Activated T-cell treated with anti-CD3 and anti-CD28 coated beads for 24 hours (primary cell): ENCODE results near the gene KIF26B.

Source experiments
- DNase-seq: peaks from one replicate; pipeline ENCODE4 v3.0.0-alpha.2; 2020; ENCODE audit warnings: low read depth

KIF26B gene

DNA sequence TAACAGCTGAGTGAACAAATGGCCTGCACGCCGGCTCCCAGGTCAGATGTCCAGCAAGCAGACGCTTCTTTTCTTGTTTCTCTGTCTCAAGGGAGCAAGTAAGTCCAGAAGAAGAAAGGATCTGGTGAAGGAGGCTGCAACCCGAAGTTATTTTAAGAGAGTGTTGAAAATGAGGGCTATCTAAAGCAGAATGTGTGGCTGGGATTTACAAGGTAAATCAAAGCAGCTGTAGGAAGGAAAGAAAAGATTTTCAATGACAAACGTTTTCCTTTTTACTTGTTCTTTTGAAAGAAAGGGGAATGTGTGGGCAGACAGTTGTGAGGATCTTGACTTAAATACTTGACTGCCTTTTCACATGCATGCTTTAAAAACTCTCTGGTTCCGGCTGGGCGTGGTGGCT is 311.5 kb downstream of the KIF26B start:
- no peak for DNase-seq

DNA sequence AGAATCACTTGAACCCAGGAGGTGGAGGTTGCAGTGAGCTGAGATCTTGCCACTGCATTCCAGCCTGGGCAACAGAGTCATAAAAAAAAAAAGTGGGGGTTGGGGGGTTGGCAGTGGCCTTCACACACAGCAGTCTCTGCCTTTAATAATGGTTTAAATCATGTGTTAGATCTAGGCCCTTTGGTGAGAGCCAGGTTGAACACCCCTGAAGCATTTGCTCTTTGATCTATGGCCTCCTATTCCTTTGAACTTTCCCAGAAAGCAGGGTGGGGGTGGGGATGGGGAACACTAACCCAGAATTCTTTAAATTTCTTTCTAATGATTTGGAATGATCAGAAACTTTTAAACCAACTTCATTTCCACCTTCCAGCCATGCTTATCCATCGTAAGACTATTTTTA is 313.0 kb downstream of the KIF26B start:
- DNase-seq: no peak

DNA sequence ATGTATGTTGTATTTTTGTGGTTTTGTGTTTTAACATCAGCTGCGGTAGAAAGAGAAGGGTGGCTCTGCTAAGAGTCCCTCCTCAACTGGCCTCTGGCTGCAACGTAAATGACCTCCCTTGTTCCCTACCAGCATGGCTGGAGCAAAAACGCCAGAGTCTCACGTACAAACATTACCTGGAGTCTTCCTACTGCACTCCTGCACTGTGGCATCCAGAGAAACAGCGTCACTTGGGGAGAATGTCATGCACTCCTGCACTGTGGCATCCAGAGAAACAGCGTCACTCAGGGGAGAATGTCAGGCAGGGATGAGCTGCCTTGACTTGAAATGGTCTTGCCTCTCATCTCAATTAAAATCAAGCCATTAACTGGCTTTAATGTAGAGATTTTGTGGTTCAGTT is 314.2 kb downstream of the KIF26B start:
- no peak for DNase-seq

DNA sequence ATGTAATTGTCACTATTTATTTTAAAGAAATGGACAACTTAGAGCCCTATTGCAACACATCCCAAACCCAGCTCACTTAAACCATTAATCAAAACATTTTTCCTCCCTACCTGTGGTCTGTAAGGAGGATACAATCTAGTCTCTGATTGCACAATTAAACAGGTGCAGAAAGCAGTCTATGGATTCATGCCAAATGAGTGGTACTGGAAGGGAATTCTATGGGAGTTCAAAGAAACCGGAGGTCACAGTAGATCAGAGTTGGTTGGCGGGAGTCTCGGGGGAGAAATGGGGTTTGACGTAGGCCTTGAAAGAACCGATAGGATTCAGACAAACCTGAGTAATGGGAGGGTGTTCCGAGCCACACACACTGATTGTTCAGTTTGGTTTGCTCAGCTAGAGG is 314.9 kb downstream of the KIF26B start:
- no peak for DNase-seq

DNA sequence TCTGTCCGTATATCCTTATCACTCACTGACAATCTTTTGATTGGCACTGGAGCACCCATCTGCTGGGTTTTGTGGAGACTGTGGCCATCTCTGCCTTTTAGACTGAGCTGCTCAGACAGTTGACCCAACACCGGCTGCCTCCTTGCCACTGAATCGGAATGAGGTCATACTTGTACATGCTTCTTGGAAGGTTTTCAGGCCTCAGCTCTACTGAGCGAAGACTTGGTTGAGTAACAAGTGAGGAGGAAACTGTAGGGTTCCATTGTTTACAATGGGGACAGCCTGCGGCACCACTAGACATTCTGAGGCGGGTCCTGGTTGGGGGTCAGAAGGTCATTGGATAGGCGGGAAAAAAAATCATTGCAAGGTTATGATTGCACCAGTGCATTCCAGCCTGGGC is 320.3 kb downstream of the KIF26B start:
- DNase-seq: no peak

DNA sequence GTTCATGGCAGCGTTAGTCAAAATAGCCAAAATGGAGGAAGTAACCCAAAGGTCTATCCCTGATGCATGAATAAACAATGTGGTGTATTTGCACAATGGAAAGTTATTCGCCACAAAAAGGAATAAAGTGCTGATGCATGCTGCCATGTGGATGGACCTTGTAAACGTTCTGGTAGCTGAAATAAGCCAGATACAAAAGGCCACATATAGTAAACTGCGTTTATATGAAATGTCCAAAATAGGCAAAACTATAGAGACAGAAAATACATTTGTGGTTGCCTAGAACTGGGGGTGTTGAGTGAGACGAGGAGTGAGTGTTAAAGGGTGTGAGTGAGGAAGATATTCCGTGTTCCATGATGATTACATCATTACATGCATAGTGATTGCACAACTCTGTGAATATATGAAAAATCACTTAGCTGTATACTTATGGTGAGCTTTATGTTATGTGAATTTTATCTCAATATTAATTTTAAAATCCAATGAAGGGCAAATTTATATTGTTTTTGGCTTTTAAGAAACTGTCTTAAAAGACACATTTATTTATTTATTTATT is 321.3 kb downstream of the KIF26B start:
- DNase-seq: no peak

DNA sequence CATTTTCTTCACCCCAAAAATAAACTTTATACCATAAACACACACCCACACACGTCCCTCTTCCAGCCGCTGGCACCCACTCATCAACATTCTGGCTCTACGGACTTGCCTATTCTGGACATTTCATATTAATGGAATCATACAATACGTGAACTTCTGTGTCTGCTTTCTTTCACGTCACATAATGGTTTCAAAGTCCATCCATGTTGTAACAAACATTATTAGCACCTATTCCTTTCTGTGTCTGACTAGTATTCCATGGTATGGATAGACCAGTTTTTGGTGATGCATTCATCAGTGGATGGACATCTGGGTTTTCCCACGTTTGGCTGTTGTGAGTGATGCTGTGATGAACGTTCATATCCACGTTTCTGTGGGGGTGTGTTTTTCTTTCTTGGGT is 323.2 kb downstream of the KIF26B start:
- DNase-seq: no peak

DNA sequence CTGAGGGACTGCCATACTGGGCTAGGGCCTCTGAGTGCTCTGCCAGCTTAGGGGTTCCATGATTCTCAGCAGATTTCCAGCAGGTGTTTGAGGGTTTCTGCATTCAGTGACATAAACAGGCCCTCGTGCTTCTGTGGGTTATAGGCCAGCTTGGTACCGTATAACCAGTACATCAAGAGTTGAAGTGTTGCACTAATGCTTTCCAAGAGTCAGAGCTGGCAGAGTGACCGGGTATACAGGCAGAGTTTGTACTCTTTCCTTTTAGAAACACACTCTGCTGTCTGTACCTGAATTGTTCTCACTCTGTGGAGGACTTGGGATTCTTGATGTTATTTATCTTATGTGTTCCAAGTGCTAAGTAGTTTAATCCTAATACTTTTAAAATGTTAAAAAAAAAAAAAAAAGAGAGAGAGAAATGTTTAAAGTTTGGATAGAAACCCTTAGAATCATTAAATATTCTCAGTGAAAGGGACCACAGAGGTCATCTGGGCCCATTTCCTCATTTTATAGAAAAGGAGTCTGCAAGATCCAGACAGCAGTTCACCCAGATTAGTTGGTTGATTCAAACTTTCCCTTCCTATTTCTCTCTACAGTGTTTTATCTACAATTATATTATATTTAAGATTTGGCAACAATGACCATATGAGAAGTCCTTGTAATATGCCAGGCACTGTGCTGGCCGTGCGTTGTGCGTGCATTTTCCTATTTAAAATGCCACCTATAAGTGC is 325.8 kb downstream of the KIF26B start:
- DNase-seq: no peak

DNA sequence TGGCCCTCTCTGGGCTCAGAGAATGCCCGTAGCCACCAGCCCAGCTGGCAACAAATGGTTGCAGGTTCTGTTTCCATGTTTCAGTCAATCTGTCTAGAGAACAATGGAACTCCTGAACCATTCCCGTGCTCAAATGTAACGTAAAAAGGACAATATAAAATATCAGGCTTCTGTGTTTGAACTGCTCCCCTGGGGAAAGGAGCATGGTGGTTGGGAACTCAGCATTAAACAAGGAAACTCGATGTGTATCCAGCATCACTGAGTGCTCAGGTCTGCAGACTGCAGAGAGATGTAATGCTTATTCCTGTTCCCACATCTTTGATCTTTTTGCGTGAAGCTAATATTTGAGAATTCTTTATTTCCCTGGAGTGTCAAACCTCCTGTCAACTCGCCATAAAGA is 326.5 kb downstream of the KIF26B start:
- no peak for DNase-seq

DNA sequence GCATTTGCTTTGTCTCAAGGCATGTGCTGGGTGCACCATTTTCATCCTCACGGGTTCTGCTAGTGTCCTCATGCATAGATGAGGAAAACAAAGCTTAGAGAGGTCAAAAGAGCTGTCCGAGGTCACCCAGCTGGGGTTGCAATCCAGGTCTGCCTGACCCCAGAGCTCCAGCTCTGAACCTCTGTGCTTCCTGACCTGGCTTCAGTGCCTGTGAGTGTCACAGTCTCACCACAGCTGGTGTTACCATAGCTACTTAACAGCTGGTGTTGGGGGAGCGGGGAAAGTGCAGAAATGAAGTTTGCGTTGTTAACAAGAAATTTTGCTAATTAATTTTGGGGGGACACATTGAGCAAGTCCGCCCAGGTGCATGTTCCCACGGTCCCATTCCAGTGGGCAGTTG is 328.5 kb downstream of the KIF26B start:
- no peak for DNase-seq

DNA sequence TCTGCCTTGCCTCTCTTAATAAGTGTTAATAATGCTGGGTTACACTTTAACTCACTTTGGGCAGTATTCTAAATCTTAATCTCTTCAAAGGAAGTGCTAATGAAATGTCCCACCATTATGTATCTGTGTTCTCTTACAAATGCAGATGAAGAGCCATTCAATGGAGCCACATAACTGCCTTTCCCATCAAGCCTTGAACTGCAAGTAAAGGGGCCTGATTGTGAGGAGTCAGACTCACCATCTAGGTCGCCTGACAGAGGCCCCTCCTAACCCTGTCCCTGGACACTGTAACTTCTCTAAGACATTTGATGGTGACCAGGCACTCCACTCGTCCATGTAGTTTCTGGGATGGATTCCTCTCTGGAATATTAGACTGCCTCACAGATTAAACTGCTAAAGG is 329.4 kb downstream of the KIF26B start:
- DNase-seq: no peak

DNA sequence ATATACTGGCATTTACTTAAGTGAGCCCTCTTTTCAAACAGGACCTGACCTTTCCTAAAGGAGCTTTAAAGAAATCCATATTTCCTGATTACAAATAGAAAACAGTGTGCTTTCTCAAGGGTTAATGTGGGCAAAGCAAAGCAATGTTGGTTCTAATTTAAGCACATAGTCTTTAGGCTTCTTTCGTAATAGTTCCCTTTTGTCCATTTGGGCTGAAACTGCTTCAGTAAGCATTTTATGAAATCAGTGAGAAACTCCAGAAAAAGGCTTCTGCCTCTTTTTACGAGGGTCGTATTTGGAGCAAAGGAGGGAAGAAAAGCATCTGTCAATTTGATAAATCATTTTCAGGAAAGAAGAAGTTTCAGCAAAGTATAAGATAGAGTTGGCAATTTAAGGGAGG is 331.2 kb downstream of the KIF26B start:
- no peak for DNase-seq

DNA sequence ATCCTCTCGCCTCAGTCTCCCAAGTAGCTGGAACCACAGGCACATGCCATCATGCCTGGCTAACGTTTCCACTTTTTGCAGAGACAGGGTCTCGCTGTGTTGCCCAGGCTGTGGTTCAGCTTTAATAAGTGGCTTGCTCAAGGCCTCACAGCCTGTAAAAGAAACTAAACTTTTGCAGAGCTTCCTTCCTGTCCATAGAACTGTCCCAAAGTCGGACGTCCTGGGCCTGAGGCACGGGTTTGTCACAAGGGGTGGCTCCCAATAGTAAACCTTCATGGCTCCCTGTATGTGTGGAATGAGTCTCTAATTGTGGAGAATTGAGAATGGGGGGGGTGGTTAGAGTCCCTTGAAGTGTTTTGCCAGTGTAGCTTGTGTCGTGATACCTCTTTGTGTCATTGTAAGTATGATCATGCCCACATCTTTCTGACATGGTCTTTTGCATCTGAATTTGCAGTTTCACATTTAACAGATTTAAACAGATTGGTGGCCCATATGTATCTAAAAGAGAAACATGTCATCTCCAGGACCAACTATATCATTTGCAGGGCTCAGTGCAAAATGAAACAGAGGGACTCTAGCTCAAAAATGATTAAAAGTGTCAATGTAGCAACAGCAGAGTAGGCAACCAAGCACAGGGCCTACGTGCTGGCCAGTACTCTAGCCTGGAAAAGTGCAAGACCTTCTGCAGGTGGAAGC is 332.1 kb downstream of the KIF26B start:
- DNase-seq: no peak

DNA sequence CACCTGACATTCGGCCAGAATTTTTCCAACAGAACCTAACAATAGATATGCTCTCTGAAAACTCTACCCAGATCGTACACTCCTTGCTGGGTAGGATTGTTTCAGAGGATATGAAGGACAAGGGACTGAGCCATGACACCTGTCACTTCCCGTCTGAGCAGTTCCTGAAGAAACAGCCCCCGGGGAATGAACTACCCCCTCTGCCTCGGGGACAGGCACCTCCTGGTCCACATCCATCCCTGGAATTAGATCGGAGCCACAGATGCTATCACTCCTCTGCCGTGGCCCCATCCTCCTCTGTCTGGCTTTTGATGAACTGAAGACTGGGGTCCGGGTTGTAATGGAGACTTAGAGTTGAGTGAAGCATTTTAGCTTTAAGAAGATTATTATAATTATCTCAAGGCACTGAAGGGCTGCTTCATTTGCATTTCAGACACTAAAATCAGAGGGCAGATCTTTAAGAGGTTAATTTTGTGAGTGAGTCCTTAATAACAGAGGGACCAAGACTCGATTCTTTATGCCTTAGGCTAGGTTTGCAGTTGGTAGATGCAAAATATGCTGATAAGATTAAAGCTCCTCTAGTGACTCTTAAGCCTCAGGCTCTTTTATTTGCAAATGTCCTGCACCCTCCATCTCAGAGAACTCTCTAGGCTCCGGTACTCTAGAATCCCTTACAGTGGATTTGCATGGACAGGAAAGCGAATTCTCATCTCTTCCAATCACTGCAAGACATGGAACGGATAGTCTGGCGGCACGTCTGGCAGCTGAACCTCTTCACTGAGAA is 333.8 kb downstream of the KIF26B start:
- no peak for DNase-seq

DNA sequence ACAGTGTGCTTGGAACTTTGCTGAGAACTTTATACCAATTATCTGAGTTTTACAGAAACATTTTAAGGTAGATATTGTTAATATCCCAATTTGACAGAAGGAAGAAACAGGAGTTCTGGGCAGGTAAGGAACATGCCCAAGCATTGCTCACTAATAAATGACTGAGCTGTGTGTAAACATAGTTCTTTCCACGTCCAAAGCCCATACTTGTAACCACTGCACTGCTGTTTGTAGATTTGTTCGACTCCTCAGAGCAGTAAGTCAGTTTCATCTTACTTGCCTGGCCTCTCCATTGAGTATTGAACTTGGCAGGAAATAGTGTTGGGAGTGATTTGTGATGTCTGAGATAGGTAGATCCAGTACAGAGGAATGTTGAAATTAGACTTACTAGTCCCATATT is 335.1 kb downstream of the KIF26B start:
- no peak for DNase-seq

DNA sequence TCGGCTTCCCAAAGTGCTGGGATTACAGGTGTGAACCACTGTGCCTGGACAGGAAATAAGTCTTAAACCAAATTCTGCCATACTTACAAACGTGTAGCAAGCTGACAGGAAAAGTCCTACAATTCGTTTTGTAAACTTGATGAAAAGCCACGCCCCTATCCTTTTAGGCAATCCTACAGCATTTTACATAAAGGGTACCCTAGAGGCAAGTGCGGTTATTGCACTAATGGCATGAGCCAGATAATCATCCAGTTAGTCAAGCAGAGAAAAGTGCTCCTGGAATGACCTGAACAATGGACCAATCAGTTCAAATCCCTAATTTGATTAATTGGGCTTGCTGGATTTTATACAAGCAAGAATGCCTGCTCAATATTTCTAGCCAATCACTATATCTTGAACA is 338.2 kb downstream of the KIF26B start:
- no peak for DNase-seq

DNA sequence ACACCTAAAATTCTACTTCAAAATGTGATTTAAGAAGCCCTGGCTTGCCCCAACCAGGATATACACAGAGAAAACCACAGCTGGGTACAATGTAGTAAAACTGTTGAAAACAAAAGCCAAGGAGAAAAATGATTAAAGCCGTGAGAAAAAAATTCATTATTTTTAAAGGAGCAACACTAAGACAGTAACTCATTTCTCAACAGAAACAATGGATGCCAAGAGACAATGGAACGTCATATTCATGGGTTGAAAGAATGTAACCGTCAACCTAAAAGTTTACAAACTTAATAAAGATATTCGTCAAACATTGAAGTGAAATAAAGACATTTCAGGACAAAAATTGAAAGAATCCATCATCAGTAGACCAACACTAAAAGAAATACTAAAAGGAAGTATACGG is 340.9 kb downstream of the KIF26B start:
- no peak for DNase-seq

DNA sequence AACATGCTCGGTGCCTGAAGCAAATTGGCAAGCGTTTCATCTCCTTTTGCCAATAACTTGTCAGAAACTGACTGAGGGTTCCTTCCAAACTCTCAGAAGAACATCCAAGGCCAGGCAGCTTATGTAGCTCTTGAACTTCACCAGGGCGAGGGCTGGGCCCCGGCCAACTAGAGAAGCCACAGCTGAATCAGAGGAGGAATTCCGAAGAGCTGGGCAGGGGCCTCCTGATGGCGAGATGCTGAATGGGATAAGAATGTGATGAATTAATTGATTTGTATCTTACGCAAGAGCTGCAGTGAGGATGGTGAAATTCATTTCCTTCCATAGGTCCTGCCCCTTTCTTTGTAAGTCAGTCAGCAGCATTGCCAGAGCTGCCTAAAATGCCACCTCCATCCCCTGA is 345.8 kb downstream of the KIF26B start:
- DNase-seq: no peak

DNA sequence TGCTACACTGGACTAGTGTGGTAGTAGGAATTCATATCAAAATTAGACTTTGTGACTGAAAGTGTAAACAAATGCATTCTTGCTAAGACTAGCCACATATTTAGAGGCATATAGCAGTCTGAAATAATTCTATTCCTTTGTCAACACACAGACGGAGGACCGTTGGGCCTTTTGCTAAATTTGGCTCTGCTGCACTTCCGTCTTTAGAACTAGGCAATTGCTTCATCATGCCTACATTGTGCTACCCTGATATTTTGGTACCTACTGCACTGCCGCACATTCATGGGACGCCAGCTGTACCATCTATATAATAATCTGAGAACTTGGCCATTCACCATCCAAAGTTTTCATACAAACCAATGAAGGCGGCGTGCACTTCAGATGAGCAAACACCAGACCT is 346.8 kb downstream of the KIF26B start:
- no peak for DNase-seq

DNA sequence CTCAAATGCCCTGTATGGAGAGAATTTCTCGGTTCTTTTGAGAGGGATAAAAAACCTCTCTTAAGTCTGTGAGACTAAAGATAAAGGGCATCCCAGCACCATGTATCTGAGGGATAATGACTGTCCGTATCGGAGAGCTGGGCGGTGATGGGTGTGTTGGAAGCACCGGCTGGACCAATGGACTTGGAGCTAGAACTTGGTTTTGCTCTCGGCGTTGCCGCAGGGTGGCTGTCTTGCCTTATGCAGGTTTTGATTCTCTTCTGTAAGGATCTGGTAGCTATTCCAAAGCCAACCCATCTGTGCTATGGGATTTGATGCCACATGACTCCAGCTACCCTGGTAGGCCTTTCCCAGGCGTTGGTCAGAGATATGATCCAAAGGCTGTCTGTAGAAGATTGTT is 348.8 kb downstream of the KIF26B start:
- no peak for DNase-seq

DNA sequence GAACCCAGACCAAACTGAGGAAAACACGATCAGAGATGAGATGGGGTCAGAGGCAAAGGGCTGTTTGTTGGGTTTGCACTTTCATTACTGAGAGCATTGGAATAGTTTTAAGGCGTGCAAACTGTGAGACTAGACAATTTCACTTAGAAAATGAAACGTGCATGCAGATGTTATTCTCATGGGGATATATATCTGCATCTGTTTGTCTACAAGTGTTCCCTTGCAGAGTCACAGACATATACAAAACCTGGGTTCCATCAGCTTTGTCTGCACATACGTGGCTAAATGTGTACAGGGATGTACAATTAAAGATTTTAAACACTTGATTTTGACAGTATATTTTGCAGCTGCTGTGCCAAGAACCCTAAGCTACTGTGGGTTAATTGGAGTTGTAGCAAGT is 355.4 kb downstream of the KIF26B start:
- no peak for DNase-seq

DNA sequence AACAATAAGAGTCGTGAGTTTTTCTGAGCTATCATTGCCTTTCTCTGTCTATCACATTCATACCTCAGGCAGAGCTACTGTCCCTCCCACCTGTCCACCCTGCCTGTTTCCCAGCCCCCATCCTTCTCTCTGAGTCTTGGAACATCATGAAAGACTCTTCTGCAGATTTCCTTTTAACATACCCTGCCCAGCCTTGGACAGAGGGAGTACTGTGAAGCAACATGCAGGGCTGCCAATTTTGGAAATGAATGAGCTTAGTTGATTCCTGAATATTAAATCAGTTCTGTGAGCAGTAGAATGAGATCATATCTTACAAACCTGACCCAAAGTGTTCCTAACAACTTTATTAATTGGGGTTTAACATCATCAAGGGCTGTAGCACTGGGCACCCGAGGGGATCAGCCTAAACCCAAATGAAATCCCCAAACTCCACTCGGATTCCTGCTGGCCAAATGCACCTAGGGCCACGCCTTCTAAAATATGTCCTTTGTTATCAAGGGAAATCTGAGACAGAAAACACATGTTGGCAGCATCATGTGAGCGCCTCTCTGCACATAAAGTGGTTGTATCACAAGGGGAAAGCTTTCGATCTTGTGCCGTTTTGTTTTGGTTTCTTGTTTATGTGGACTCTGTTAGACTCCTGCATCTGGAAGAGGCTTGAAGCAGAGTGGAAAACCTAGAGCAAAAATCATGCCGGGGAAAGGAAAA is 357.6 kb downstream of the KIF26B start:
- no peak for DNase-seq
